Transverse colon (tissue), 4 donors: Measurements from ENCODE around the gene CADM4. TPM values are rescaled to one million over a fixed set of nuclear protein-coding genes. Genes with fewer than 3 reads are reported as not detected.
"Not testable (repeated sequence)": the region's sequence is repeated elsewhere in the genome, so short reads cannot be mapped to it uniquely, and the experiment has no call there.

ENCODE experiments used
- DNase-seq: peaks from one replicate; pipeline ENCODE4 v3.0.0-alpha.2; 2019
- H3K27ac ChIP-seq, 4 donors: fragments of 200-600 bp; sonication (generic); 2 replicates each; pipeline ENCODE4 v1.5.1; 2016 to 2018; ENCODE audit warnings: inconsistent platforms in 4 of 4
- H3K27me3 ChIP-seq: fragments of 200-600 bp; sonication (generic); 2 replicates; pipeline ENCODE4 v1.5.1; 2017; ENCODE audit warnings: inconsistent platforms
- H3K36me3 ChIP-seq, 4 donors: fragments of 200-600 bp; sonication (generic); 2 replicates each; pipeline ENCODE4 v1.5.1; 2017 to 2019; ENCODE audit warnings: inconsistent platforms in 4 of 4
- H3K4me1 ChIP-seq, 4 donors: fragments of 200-600 bp; sonication (generic); 2 replicates each; pipeline ENCODE4 v1.5.1; 2017 to 2020; ENCODE audit warnings: inconsistent platforms in 4 of 4
- H3K4me3 ChIP-seq, 4 donors: fragments of 200-600 bp; sonication (generic); 1 replicate in 1 of 4; 2 replicates in 3 of 4; pipeline versions ENCODE4 v1.5.1 to v1.6.1; 2017 to 2019; ENCODE audit warnings: inconsistent platforms in 4 of 4
- H3K9me3 ChIP-seq, 2 donors: fragments of 200-600 bp; sonication (generic); 2 replicates each; pipeline ENCODE4 v1.5.1; 2017 to 2019; ENCODE audit warnings: inconsistent platforms in 2 of 2
- CTCF ChIP-seq, 5 experiments: fragments of 200-600 bp in 3 of 5; fragments of 450-650 bp in 2 of 5; sonication (generic) in 3 of 5; IDR thresholded peaks; 1 replicate in 2 of 5; 2 replicates in 3 of 5; pipeline ENCODE4 v1.5.1; 2016 to 2017; ENCODE audit warnings: antibody characterized with exemption in 5 of 5, inconsistent platforms in 3 of 5, mild to moderate bottlenecking in 2 of 5, moderate library complexity in 1 of 5
- EP300 ChIP-seq: sonication (generic); formaldehyde crosslinking; IDR thresholded peaks from one replicate; pipeline ENCODE4 v1.6.1; 2017; ENCODE audit warnings: antibody characterized with exemption, low read depth
- POLR2A ChIP-seq: fragments of 450-650 bp; IDR thresholded peaks from one replicate; pipeline ENCODE4 v1.6.1; 2016; ENCODE audit warnings: antibody characterized with exemption, mild to moderate bottlenecking, moderate library complexity
- POLR2AphosphoS5 ChIP-seq, 3 donors: sonication (generic); formaldehyde crosslinking; IDR thresholded peaks; one replicate each; pipeline ENCODE4 v1.6.1; 2016; ENCODE audit warnings: antibody characterized with exemption in 3 of 3
- WGBS, 2 donors: methylation state at CpG; one replicate each; pipeline ENCODE4 v1.1.5; 2018; ENCODE audit warnings: low coverage in 1 of 2; 5-methylcytosine and 5-hydroxymethylcytosine counted together
- in situ Hi-C, 4 donors: fragments of 200-750 bp; cut with MboI; loops; one replicate each; pipeline versions ENCODE4 v1.15.0 to v1.15.1; 2017; ENCODE audit warnings: low sequenced_read_pairs in 3 of 4, low pct_ligation_motif_present in 1 of 4, low pct_unique_long_range_greater_than_20kb in 1 of 4
- intact Hi-C: fragments of 100-400 bp; cut with DNase I; formaldehyde crosslinking; loops from one replicate; pipeline ENCODE4 v1.15.1; 2023; ENCODE audit warnings: low total_unique reads
- total RNA-seq, 4 donors: library from RNA; depleted of rRNA; stranded (reverse); fragments of >200 nt; gene quantifications; one replicate each; pipeline ENCODE4 v1.1.0, GENCODE V29; 2016

CADM4 gene
- total RNA-seq, 4 donors from 2014 or later = 2.5 to 4.0 (median 3.7) TPM; not detected in 1

- in situ Hi-C loops = no loop called here
- no peaks in the 10 kb centered on the region for H3K36me3 ChIP-seq
These were observed 32.1 kb downstream of the CADM4 start for GRCh38 chr19:43607238-43608205.

GRCh38 chr19:43606569-43607229 is 33.0 kb downstream of the CADM4 start:
- intact Hi-C loops (no loop called here), in situ Hi-C loops (no loop called here)
- H3K36me3 ChIP-seq = no peaks in the 10 kb centered on the region
- no peak for DNase-seq
- H3K9me3 ChIP-seq = no peaks in the 10 kb centered on the region
- no peak overlapping the region for H3K4me3 ChIP-seq
- H3K4me1 ChIP-seq = no peaks in the 10 kb centered on the region
- 94 to 96% methylated on average over 6 to 7 of the region's 7 CpGs for WGBS, 2 donors
- TF ChIP-seq POLR2A = no peak
- no peak for TF ChIP-seq CTCF (IDR thresholded peaks at IDR 0.05)
- TF ChIP-seq POLR2AphosphoS5 (IDR thresholded peaks at IDR 0.05) = no peak
- no peak for TF ChIP-seq EP300
- H3K27me3 ChIP-seq = no peaks in the 10 kb centered on the region
- H3K27ac ChIP-seq = no peak overlapping the region

More at GRCh38 chr19:43607238-43608205, 32.1 kb downstream of the CADM4 start:
- no peak for DNase-seq
- no peaks in the 10 kb centered on the region for H3K27me3 ChIP-seq
- H3K4me1 ChIP-seq = no peaks in the 10 kb centered on the region
- TF ChIP-seq POLR2A = no peak
- no peak for TF ChIP-seq EP300
- TF ChIP-seq POLR2AphosphoS5 (IDR thresholded peaks at IDR 0.05) = no peak
- TF ChIP-seq CTCF (IDR thresholded peaks at IDR 0.05) = no peak
- H3K4me3 ChIP-seq = no peak overlapping the region
- intact Hi-C loops = no loop called here
- H3K27ac ChIP-seq = no peak overlapping the region
- WGBS, 2 donors = 83 to 90% methylated on average over 5 to 21 of the region's 28 CpGs
- no peaks in the 10 kb centered on the region for H3K9me3 ChIP-seq

- in situ Hi-C loops (no loop called here), intact Hi-C loops (no loop called here)
- H3K9me3 ChIP-seq = no peaks in the 10 kb centered on the region
- no peak overlapping the region for H3K27ac ChIP-seq
- 76 to 77% methylated on average over 4 to 7 of the region's 7 CpGs for WGBS, 2 donors
- H3K27me3 ChIP-seq = no peaks in the 10 kb centered on the region
- TF ChIP-seq POLR2AphosphoS5 (IDR thresholded peaks at IDR 0.05) = no peak
- TF ChIP-seq EP300 = no peak
- TF ChIP-seq POLR2A = no peak
- no peak for TF ChIP-seq CTCF (IDR thresholded peaks at IDR 0.05)
- H3K4me1 ChIP-seq = no peaks in the 10 kb centered on the region
- H3K4me3 ChIP-seq = no peak overlapping the region
- no peak for DNase-seq
- H3K36me3 ChIP-seq = no peaks in the 10 kb centered on the region
These were observed 33.6 kb downstream of the CADM4 start for GRCh38 chr19:43605875-43606568.

- intact Hi-C loops, H3K4me3 ChIP-seq, H3K27ac ChIP-seq, H3K36me3 ChIP-seq, in situ Hi-C loops, H3K27me3 ChIP-seq, DNase-seq, H3K9me3 ChIP-seq: not testable (repeated sequence)
- peaks cover 12 to 18% (median 15%) of the 10 kb centered on the region in 4 donors for H3K4me1 ChIP-seq
- WGBS, 2 donors = 74 to 80% methylated on average over 1 to 5 of the region's 5 CpGs
These were observed 39.3 kb downstream of the CADM4 start for GRCh38 chr19:43600326-43600725.
